ENCODE measurements around the gene CAMK2A. TPM values are rescaled to one million over a fixed set of nuclear protein-coding genes. Genes with fewer than 3 reads are reported as not detected.

CAMK2A gene
- total RNA-seq, 1 experiment from 2014 or later, result 0.33 TPM

GRCh38 chr5:150301170-150301505 lies 11.6 kb upstream of the CAMK2A start:
- no peaks in the 10 kb centered on the region for H3K36me3 Mint-ChIP-seq (ENCODE audit: insufficient read depth in 1 of 3, low read depth in 3 of 3)
- H3K9me3 Mint-ChIP-seq, result no peaks in the 10 kb centered on the region
- H4K8ac ChIP-seq (replicated peaks; ENCODE audit: insufficient read length, low read depth, low read length), result no peak overlapping the region
- no peak for DNase-seq
- H2BK20ac ChIP-seq (ENCODE audit: low read depth, low read length, poor library complexity, severe bottlenecking), result no peak overlapping the region
- no peak overlapping the region for H2AK5ac ChIP-seq (ENCODE audit: insufficient read length, low read length)
- H2BK120ac ChIP-seq (ENCODE audit: low read depth, low read length, poor library complexity, severe bottlenecking), result no peak overlapping the region
- no peak overlapping the region for H3K23ac ChIP-seq (ENCODE audit: insufficient read length, low read depth, low read length)
- no peak overlapping the region for H3K4me2 ChIP-seq (ENCODE audit: insufficient read depth, insufficient read length, low read length)
- no peak overlapping the region for H2AFZ ChIP-seq (ENCODE audit: low read length)
- H4K5ac ChIP-seq (ENCODE audit: insufficient read length, low read depth, low read length), result no peak overlapping the region
- no peak overlapping the region for H3K14ac ChIP-seq (ENCODE audit: insufficient read depth, low read length)
- no peak overlapping the region for H3K27ac Mint-ChIP-seq
- H3K9ac ChIP-seq (ENCODE audit: extremely low read depth, insufficient read length, low read length), result no peak overlapping the region
- no peaks in the 10 kb centered on the region for H3K9me3 ChIP-seq (ENCODE audit: control insufficient read depth, low read depth, low read length)
- no peaks in the 10 kb centered on the region for H4K20me1 ChIP-seq (ENCODE audit: control insufficient read depth, insufficient read depth, insufficient read length)
- H3K79me1 ChIP-seq (ENCODE audit: insufficient read depth, low read depth, low read length, poor library complexity, severe bottlenecking), result no peaks in the 10 kb centered on the region
- no peak overlapping the region for H2BK15ac ChIP-seq (ENCODE audit: low read depth, low read length)
- no peak overlapping the region for H2BK5ac ChIP-seq (ENCODE audit: insufficient read length, low read length)
- H3K4me1 Mint-ChIP-seq, result peaks cover 43 to 55% of the 10 kb centered on the region in 2 experiments
- no peaks in the 10 kb centered on the region; the same call in 1 of the 2 replicates for H3K27me3 ChIP-seq (ENCODE audit: insufficient read depth, low read length)
- H3K27me3 Mint-ChIP-seq (ENCODE audit: low read depth), result peaks cover 21% of the 10 kb centered on the region
- no peak overlapping the region for H3K56ac ChIP-seq (ENCODE audit: insufficient read length, low read depth, low read length)
- no peak for TF ChIP-seq CTCF (conservative IDR thresholded peaks at IDR 0.05)
- no peak overlapping the region; a peak in 1 of 5 replicates for H3K4me3 Mint-ChIP-seq
- H3K27ac ChIP-seq (ENCODE audit: insufficient read length, low read depth, low read length), result no peak overlapping the region
- H3T11ph ChIP-seq (ENCODE audit: low read length), result no peak overlapping the region
- H3K18ac ChIP-seq (ENCODE audit: insufficient read length, low read depth, low read length), result no peak overlapping the region
- H2BK12ac ChIP-seq (ENCODE audit: insufficient read length, low read depth, low read length), result no peak overlapping the region
- no CpG with 5 or more reads among the region's 1 CpG for WGBS (ENCODE audit: extremely low coverage, insufficient read length, low lambda C conversion rate)
- no peak overlapping the region for H4K91ac ChIP-seq (ENCODE audit: insufficient read length, low read depth, low read length)
- H3K4me1 ChIP-seq (ENCODE audit: insufficient read depth, low read length), result peaks cover 5% of the 10 kb centered on the region; the same call in 1 of the 2 replicates
- peaks cover 12% of the 10 kb centered on the region for H3K23me2 ChIP-seq (ENCODE audit: insufficient read length, low read depth, low read length, poor library complexity, severe bottlenecking)
- H3K79me2 ChIP-seq (ENCODE audit: insufficient read depth, low read length), result no peaks in the 10 kb centered on the region
- no peak overlapping the region for H3K4ac ChIP-seq (ENCODE audit: low read depth, low read length)

Data from H9 (cell line).